Keratinocyte (primary cell): ENCODE results near the gene NAA15.

Experiments used
- CTCF ChIP-seq, 3 experiments: IDR thresholded peaks in 1 of 3; conservative IDR thresholded peaks in 1 of 3; optimal IDR thresholded peaks in 1 of 3; 2 replicates in 2 of 3; 3 replicates in 1 of 3; pipeline versions ENCODE3 to v1.5.1; 2011; ENCODE audit warnings: low read length in 3 of 3, mild to moderate bottlenecking in 3 of 3, moderate library complexity in 2 of 3, control low read depth in 1 of 3, inconsistent platforms in 1 of 3; ENCODE audit not compliant: insufficient read depth in 2 of 3; ENCODE audit errors: extremely low read depth in 1 of 3
- EZH2 ChIP-seq: IDR thresholded peaks from one replicate; pipeline ENCODE4 v1.6.1; 2012; ENCODE audit warnings: inconsistent platforms, mild to moderate bottlenecking, low read length, moderate library complexity

GRCh38 chr4:139389991-139390390, 88.7 kb downstream of the NAA15 start:
- TF ChIP-seq CTCF (optimal IDR thresholded peaks at IDR 0.05 in 1 of 3, IDR thresholded peaks at IDR 0.05 in 1 of 3, conservative IDR thresholded peaks at IDR 0.05 in 1 of 3; ENCODE audit: extremely low read depth in 1 of 3, insufficient read depth in 2 of 3, low read length in 3 of 3): no peak
- TF ChIP-seq EZH2: no peak
